NOMO-1 (cell line): Measurements from ENCODE around the gene ACADS.

Experiments
- DNase-seq, 2 experiments: peaks; one replicate each; lab custom pipeline; 2025; ENCODE audit not compliant: unreplicated experiment in 2 of 2; lab: John Stamatoyannopoulos, UW

The ACADS gene

GRCh38 chr12:120751389-120751788, 25.8 kb downstream of the ACADS start:
- no peak for DNase-seq

DNA sequence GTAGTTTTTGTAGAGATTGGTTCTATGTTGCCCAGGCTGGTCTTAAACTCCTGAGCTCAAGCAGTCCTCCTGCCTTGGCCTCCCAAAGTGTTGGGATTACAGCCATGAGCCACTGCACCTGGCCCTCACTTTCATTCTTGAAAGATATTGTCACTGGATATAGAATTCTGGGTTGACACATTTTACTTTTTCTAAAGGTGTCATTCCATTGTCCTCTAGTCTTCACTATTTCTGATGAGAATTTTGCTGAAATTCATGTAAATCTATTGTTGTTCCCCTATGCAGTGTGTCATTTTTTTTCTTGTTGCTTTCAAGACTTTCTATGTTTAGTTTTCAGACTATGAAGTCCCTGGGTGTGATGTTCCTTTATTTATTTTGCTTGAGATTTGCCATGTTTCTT, 29.2 kb downstream of the ACADS start:
- no peak for DNase-seq

- no peak for DNase-seq
These were observed 29.6 kb downstream of the ACADS start for GRCh38 chr12:120755269-120755668.

GRCh38 chr12:120757226-120757742, 31.7 kb downstream of the ACADS start:
- DNase-seq: no peak

DNA sequence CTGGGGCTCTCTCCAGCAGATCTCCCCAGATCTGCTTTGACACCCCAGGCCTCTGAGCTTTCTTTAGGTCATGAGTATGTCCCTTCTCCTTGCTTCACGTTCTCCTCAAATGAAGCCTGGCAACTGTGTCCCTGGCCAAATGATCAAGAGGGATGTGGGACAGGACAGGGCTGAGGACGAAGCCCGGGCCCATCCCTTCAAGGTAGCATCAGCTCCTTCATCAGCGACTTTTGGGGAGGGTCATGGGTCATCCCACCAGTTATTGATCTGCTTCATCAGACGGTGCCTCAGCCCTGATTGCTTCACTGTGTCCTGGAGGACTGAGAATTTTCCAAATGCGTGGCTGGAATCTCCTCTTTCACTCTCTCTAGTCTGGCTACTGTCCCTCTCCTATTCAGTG, 32.3 kb downstream of the ACADS start:
- DNase-seq: no peak

- DNase-seq: no peak
These were observed 33.4 kb downstream of the ACADS start for GRCh38 chr12:120758798-120759590.

GRCh38 chr12:120759591-120760348, 34.1 kb downstream of the ACADS start:
- no peak for DNase-seq

- no peak for DNase-seq
These were observed 35.0 kb downstream of the ACADS start for GRCh38 chr12:120760349-120761254.

- DNase-seq: no peak
These were observed 35.9 kb downstream of the ACADS start for GRCh38 chr12:120761519-120761934.

DNA sequence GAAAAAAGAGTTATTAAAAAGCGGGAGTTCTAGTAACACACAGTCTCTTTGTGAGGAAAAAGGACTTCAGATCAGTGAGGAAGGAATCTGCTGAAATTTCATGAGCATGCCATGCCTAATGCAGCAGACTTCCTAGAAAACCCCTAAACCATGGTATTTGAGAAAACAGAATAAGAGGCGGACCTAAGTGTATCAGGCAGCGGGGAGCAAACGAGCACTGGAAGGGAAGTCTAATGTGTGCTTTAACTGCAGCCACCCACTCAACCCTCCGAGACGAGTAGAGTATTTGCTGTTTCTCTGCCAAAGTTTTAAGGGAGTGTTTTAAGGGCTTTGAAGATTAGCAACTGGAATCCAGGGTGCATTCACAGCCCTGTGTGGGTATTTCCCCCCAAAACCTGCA, 36.5 kb downstream of the ACADS start:
- no peak for DNase-seq

GRCh38 chr12:120763250-120763649, 37.6 kb downstream of the ACADS start:
- DNase-seq: no peak

- DNase-seq: no peak
These were observed 39.2 kb downstream of the ACADS start for GRCh38 chr12:120764816-120765215.

GRCh38 chr12:120766566-120766965, 40.9 kb downstream of the ACADS start:
- DNase-seq: no peak

- no peak for DNase-seq
These were observed 41.7 kb downstream of the ACADS start for GRCh38 chr12:120767071-120768024.

GRCh38 chr12:120771097-120771496, 45.5 kb downstream of the ACADS start:
- DNase-seq: no peak

DNA sequence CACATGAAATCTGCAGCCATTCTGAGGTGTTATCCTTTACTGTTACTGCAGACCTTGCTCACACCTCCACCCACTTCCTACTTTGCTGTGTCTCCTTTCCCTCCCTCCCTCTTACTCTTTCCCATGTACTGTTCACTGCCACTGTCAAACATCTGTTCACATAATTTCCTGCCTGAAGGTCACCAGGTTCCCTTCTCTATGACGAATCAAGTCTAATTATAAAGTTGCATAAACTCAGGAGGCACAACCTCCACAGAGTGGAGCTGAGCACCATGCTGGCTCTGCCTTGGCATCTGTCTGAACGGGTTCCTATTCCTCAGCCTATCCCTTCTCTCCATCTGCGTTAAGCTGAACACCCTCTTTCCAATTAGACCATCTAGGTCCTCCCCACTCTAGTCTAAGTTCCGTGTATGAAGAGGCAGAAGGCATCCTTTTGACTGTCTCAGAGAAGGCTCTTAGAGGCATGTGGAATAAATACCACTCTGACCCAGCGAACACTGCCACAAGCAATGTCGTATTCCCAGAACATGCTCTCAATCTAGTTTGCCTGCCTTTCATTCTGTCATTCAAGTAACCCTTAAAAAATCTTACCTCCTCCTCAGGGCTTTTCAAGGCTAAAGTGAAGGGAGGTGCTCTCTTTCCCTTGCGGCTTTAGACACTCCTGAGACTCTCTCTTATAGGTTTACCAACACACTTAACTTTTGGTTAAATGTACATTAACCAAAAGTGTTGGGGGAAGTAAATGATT, 48.7 kb downstream of the ACADS start:
- peak in 1 of 2 experiments; percentile 41 for DNase-seq

DNA sequence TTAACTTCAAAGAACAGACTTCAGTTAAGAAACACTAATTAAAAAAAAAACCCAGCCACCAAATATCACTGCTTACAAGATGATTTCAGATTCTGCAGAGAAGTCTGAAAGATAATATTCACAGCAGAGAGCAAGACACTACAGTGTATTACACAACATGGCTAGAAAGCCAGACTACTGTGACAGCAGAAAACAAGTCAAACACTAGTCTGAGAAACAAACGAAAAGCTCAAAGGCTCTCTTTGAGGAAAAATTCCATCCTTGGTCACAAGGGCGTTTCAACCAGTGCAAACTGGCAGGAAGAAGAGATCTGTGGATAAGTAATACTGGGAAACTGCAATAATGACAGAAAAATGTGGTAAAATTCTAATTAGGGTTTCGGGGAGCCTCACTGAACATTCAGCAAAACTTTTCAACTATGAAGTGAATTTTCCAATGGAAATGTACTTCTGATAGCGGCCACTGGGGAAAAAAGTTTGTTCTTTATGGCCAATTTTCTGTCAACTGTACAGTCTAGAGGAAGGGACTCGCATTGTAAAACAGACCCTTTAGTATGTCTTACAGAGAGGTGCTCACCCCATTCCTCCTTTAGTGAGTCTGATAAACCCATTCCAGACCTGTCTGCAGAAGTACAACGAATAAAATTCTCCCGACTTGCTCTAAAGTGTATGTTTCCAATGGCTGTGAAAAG, 50.4 kb downstream of the ACADS start:
- no peak for DNase-seq

GRCh38 chr12:120783197-120783596, 57.6 kb downstream of the ACADS start:
- DNase-seq: no peak
